NCI-H345 treated with DMSO at 0.1 percent for 48 hours (cell line): Measurements from ENCODE around the gene TPMT.
"Not testable (repeated sequence)": the region's sequence is repeated elsewhere in the genome, so short reads cannot be mapped to it uniquely, and the experiment has no call there.

ENCODE experiments used
- DNase-seq: peaks from one replicate; lab custom pipeline; 2025; ENCODE audit not compliant: unreplicated experiment; lab: John Stamatoyannopoulos, UW

Gene TPMT

DNA sequence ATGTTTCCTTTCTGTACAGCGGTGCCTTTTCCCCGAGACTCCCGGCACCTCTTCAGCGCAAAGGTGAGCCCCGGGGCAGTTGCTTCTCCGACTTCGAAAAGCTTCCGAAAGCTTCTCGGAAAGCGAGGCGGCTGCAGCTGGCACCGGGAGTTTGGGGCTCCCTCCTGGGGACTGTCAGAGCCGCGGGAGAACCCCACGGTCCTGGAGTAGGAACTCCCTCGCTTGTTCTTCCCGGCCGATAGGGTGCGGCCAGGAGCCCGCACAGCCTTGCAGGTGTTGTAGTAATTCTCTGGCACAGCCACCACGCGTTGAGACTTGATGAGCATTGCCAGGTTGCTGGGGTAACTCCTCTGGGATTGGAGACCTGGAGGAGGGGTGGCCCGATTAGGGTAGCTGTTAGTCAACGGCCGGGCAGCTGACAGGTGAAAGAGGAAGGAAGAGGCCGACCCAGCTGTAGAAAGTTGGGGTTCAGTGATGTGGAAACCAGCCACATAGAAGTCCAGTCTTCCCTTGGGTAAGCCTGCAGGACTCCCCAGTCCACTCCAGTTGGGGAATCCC is 1.1 kb upstream of the TPMT start:
- peak; percentile 73 for DNase-seq

DNA sequence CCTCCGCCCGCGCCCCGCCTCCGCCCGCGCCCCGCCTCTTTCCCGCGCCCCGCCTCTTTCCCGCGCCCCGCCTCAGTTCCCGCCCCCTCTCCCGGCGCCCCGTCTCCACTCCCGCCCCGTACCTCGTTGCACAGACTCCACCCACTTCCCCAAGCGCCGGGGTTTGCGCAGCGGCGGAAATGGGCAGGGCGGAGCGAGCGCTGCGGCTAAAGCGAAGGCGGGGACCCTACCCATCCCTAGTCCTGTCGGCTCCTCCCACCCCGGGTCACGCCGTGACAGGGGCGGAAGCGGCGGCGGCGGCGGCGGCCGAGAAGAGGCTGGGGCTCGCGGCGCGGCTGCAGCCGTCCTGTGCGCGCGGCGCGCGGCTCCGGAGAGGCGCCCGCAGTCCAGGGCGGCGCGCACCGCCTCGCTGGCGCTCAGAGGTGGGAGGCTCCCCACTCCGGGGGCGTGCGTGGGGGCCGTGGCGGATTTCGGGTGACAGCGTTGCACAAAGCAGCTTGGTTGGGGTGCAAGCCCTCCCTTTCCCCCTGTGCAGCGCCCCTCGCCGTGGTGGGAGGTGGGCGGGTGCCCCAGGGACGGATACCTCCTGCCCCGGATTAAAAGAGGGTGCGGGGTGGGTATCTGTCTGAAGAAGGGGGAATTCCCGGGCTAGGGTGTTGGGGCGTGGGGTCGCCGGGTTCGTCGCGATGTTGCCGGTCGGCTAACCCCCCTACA is 430 bp upstream of the TPMT start, which contains the start of gene KDM1B:
KDM1B (plus strand) TSS at position 273 of the 714 bp plus-strand sequence. CDS start 4,474 bp downstream, outside the sequence.
- DNase-seq = peak; percentile 94

GRCh38 chr6:18153311-18153703 is 1.6 kb downstream of the TPMT start:
- DNase-seq = no peak

DNA sequence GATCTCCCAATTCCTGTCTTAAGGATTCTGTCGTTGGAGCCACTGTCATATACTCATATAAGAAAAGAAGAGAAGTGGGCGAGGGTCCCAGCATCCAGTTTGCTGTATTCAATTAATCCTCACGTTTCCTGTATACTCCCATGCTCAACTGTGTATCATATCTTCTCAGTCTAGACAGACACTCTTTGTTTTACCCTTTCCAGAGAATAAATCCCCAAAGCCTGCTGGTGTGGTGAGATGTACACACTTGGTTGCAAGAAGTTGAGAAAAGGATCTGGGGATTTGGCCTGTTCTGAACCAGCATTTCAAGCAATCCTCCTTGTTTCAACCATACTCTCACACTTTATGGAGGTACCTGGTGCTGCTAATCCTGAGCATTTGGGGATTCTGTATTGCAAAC is 3.1 kb downstream of the TPMT start:
- DNase-seq = no peak

DNA sequence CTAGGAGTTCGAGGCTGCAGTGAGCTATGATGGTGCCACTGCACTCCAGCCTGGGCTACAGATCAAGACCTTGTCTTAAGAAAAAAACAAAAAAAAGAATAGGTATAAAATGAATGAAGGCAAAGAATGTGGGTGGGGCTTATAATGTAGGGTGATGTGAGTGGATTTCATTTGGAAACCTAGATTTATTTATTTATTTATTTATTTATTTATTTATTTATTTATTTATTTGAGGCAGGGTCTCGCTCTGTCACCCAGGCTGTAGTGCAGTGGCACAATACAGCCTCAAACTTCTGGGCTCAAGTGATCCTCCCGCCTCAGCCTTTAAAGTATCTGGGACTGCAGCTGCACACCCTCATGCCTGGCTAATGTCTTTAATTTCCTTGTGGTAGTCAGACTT is 3.5 kb downstream of the TPMT start:
- DNase-seq = not testable (repeated sequence)

DNA sequence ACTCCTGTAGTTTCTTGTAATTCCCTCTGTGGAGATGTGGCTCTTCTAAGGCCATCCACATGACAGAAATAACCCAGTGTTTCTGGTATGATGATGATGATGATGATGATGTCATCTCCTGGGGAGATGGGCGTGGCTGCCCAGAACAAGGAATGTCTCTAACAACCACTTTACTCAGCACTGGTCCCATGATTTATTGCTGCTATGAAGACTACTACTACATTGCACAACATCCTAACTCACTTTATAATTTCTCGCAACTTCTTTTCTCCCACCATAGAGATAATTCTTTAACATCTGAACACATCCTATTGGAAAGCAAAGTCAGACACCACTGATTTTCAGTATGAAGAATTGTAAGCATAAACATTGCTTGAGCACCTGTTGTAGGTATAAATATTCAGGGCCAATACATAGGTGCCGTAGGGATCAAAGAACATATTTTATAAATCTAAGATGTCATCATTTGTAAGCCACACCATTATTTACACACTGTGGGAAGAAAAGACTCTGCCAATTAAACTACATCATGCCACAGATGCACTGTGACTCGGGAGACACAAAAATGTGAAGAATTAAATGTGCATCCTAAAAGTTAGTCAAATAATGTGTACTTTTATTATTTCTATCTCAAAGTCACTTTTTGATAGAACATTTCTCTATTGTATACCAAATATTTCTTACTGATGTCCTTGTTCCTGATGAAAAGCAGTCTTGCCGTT is 6.4 kb downstream of the TPMT start:
- DNase-seq = no peak

DNA sequence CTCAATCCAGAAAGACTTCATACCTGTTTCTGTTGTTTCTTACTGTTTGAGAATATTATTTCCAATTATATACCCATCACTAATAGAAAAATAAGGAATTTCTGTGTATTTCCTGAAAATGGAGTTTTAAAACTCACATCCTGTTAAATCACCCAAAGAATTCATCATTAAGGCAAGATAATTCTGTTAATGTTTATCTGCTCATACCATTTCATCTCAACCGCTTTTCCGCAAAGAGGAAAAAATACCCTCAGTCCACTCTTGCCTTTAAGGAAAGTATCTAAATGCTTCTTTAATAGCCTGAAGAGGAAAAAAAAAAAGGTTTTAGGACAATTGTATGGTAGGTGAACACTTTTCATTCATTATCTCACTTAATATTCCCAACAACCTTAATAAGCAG is 7.3 kb downstream of the TPMT start:
- no peak for DNase-seq

GRCh38 chr6:18147160-18147559 is 7.7 kb downstream of the TPMT start:
- no peak for DNase-seq

DNA sequence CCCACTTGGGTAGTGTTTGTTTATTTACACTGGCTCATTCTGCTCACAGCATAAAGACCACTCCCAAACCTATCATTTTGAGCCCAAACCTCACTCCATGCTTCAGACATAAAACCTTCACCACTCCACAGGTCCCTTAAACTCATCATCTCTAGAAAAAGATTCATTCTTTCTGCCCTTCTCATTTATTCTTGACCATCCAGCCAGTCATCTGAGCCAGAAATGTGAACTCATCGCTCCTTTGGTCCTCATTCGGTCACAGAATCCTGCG is 12.4 kb downstream of the TPMT start:
- DNase-seq = no peak

DNA sequence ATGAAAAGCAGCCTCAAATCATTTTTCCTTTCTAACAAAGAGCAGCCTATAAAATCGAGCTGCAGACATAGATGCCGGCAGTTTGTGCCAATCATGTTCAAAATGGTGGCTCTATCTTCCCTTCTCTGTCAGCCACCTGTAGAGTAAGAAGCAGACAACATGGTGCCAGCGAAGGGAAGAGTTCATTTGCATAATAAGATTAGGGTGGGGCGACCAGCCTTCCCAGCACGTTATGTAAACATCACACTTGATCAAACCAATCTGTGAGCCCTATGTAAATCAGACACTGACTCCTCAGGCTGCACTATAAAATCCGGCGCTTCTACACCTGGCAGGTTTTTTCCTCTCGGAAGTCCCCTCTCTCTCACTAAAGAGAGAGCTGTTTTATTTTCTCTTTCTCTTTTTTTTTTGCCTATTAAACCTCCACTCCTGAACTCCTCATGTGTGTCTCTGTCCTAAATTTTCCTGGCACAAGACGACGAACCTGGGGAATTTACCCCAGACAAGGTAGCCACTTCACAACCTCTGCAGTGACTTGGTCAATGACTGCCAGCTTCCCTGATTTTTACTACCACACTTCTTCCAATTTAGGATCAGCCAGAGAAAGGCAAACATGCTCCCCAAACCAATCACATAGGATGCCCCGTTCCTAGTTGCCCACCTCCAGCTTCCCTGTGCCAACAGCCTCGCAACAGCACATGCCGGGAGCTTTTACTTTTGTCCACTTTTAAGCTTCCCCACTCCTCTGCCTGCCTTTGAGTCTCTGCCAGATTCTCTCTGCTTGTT is 12.9 kb downstream of the TPMT start:
- DNase-seq = no peak

GRCh38 chr6:18139935-18140621 is 14.8 kb downstream of the TPMT start:
- no peak for DNase-seq

DNA sequence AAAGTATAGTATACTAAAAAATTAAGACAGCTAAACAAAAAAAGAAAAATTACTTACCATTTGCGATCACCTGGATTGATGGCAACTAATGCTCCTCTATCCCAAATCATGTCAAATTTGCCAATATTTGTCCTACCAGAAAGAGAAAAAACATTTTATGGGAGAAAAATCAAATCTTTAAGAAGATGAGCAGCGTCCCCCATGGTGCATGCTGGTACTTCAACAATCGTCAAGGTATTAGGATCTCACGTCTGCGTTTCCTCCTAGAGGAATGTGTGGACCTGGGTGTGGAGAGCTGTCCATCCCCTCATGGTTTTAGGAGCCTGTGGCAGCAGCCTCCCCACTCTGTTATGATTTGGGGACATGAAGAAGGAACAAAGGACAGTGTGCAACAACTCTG is 16.0 kb downstream of the TPMT start:
- DNase-seq = no peak

DNA sequence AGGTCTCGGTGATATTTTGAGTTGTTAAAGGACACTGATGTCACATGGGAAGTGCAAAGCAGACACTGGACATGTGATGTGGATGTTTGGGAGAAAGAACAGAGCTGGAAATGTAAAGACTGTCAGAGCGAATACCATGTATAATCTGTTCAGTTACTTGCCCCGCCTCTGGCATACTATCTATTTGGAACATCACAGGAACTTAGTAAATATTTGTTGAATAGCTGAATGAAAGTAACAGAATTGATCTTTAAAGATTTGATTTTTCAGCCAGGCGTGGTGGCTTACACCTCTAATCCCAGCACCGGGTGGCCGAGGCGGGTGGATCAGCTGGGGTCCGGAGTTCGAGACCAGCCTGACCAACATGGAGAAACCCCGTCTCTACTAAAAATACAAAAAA is 18.6 kb downstream of the TPMT start:
- DNase-seq = no peak

DNA sequence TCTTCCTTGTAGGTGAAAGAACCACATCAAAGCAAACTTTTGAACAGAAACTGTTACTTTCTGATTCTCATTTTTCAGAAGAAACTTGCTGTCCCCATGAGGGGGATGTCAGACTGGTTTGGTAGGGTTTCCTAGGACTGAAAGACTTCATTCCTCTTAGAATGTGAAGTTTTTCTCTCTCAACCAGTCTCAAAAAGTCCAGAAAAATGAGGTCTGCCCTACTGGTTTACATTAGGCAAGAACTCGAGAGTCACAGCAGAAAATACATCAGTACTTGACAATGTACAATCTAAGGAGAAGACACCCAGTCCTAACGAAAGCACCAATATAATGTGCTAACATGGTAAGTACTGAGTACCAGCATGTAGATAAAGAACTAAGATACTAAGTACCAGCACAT is 19.7 kb downstream of the TPMT start:
- DNase-seq = no peak

- no peak for DNase-seq
These were observed 22.5 kb downstream of the TPMT start for GRCh38 chr6:18132346-18132745.

DNA sequence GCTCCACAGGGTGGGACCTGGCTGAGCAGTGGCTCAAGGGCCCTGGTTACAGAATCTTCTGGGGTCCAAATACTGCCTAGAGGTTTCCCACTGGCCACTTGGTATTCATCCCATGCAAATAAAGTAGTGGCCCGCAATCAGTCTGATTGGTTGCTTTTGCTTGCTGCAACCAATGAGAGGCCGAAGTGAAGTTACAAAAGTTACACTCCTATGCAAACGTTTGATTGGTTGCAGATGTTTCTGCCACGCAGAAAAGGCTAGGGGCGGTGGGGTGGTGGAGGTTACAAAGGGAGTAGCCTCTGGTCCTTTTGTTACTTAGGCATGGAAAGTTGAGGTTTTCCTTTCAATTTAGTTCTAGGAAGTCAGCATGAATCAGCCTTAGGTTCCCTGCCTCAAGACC is 28.8 kb downstream of the TPMT start:
- DNase-seq = no peak

- DNase-seq = peak; percentile 92
These were observed 32.5 kb downstream of the TPMT start, which contains the start of gene NHLRC1 for GRCh38 chr6:18122128-18123093. Gene NHLRC1, minus strand, starts transcription at chr6:18122677. Its CDS starts 71 bp downstream, at chr6:18122606.

DNA sequence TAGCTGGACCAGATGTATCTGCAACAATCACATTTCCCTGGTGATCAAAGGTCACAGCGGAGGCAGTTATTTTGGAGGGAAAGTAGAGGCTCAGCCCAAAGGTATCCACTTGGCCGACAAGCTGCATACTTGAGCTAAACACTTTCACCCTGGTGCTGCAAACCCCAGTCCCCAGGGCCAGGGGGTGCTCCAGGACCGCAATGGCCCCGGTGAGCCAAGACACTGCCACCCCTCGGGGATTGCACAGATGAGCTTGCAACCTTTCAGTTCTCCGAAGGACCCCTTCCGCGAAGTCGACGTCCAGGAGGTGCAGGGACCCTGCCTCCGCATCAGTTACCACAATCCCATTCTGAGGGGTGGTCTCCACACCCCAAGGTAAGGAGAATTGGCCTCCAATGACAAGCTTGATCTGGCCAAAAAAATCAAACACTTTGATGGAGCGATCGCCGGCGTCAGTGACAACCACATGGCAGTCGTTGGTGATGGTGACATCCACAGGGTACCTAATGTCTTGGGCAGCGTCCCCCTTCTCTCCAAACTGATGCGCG is 33.2 kb downstream of the TPMT start:
- DNase-seq = no peak

GRCh38 chr6:18119236-18119635 is 35.6 kb downstream of the TPMT start:
- no peak for DNase-seq

DNA sequence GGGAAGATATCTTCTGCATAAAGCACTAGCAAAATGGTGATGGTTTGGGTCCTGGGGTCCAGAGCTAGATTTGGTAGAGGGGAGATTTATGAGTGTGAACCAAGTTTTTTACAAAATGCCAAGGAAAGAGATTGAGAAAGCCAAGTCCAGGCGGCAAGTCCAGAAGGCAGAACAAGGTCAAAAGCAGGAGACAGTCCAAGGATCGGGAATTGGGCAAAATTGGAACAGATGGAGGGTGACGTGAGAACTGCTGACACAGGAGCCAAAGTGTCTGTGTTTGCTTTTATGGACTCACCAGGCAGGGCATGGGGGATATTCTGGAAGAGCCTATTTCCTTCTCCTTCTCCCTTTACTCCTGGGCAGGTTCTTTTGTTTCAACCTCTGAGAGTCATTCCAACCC is 36.5 kb downstream of the TPMT start:
- DNase-seq = no peak
